Measurements from ENCODE around the gene FRMD4A. TPM values are rescaled to one million over a fixed set of nuclear protein-coding genes. Genes with fewer than 3 reads are reported as not detected.

The FRMD4A gene
- polyA plus RNA-seq, 1 of the 3 experiments (the other 2 are of a cell fraction) = 37.7 TPM

DNA sequence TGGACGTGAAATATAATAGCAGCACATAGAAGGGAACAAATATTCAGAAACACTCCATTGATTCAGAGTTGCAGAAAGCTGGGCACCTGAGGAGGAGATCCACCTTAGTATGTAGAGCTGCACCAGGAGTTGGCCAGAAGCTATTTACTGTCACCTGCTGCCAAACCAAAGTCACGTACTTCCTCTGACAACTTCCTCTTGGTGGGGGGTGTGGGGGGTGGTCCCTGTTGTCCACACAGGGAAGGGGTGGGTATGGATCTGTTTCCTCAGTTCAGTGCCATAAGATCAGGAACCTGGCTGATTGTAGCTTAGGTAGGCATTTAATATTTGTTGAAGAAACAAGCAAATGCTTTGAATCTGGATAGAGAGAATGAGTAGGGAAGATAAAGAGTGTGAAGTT is 264.6 kb downstream of the FRMD4A start:
- Histone ChIP-seq H2AFZ (ENCODE audit: low read depth) (no peak overlapping the region), H3K4me1 (ENCODE audit: control insufficient read depth in 1 of 2, insufficient read depth in 2 of 2, low read depth in 1 of 2, low read length in 1 of 2) (no peaks in the 10 kb centered on the region), H3K9me2 (no peaks in the 10 kb centered on the region), H3K36me3 (replicated peaks in 1 of 2; ENCODE audit: control insufficient read depth in 1 of 2, insufficient read depth in 2 of 2, low read length in 1 of 2) (no peaks in the 10 kb centered on the region), H3K9ac (no peak overlapping the region), H3K4me2 (no peak overlapping the region), H3K4me3 (ENCODE audit: low read depth in 2 of 2, low read length in 1 of 2) (no peak overlapping the region), H3F3A (replicated peaks; ENCODE audit: insufficient read depth) (no peaks in the 10 kb centered on the region), H3K27ac (ENCODE audit: low read depth in 2 of 2, low read length in 1 of 2) (no peak overlapping the region), H4K20me1 (ENCODE audit: insufficient read depth) (no peaks in the 10 kb centered on the region), H3K9me3 (no peaks in the 10 kb centered on the region), H3K27me3 (ENCODE audit: insufficient read depth) (no peaks in the 10 kb centered on the region), H3K79me2 (ENCODE audit: insufficient read depth) (no peaks in the 10 kb centered on the region)
- DNase-seq = no peak
- ChIA-PET POLR2A (no interaction called here), CTCF (no interaction called here)
- 67% methylated on average over 2 of the region's 2 CpGs for WGBS (ENCODE audit: low lambda C conversion rate)
- TF ChIP-seq MEF2A (IDR thresholded peaks at IDR 0.05; ENCODE audit: borderline replicate concordance, low read depth) = no peak
- no peak for TF ChIP-seq IRF3 (IDR thresholded peaks at IDR 0.05; ENCODE audit: low read depth, low read length)
- no peak for TF ChIP-seq FOXJ3 (CRISPR knock-in tag; IDR thresholded peaks at IDR 0.05)
- TF ChIP-seq, protein P1, sequence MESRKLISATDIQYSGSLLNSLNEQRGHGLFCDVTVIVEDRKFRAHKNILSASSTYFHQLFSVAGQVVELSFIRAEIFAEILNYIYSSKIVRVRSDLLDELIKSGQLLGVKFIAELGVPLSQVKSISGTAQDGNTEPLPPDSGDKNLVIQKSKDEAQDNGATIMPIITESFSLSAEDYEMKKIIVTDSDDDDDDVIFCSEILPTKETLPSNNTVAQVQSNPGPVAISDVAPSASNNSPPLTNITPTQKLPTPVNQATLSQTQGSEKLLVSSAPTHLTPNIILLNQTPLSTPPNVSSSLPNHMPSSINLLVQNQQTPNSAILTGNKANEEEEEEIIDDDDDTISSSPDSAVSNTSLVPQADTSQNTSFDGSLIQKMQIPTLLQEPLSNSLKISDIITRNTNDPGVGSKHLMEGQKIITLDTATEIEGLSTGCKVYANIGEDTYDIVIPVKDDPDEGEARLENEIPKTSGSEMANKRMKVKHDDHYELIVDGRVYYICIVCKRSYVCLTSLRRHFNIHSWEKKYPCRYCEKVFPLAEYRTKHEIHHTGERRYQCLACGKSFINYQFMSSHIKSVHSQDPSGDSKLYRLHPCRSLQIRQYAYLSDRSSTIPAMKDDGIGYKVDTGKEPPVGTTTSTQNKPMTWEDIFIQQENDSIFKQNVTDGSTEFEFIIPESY (IDR thresholded peaks at IDR 0.05; ENCODE audit: borderline replicate concordance, low read depth) = no peak
- TF ChIP-seq RFX5 (IDR thresholded peaks at IDR 0.05; ENCODE audit: low read length) = no peak
- TF ChIP-seq, protein P2, sequence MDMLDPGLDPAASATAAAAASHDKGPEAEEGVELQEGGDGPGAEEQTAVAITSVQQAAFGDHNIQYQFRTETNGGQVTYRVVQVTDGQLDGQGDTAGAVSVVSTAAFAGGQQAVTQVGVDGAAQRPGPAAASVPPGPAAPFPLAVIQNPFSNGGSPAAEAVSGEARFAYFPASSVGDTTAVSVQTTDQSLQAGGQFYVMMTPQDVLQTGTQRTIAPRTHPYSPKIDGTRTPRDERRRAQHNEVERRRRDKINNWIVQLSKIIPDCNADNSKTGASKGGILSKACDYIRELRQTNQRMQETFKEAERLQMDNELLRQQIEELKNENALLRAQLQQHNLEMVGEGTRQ (IDR thresholded peaks at IDR 0.05; ENCODE audit: borderline replicate concordance, low read depth, low read length) = no peak
- TF ChIP-seq, protein P3, sequence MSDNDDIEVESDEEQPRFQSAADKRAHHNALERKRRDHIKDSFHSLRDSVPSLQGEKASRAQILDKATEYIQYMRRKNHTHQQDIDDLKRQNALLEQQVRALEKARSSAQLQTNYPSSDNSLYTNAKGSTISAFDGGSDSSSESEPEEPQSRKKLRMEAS (IDR thresholded peaks at IDR 0.05; ENCODE audit: low read depth) = no peak
- no peak for TF ChIP-seq SMC3 (IDR thresholded peaks at IDR 0.05; ENCODE audit: low read depth, low read length)

DNA sequence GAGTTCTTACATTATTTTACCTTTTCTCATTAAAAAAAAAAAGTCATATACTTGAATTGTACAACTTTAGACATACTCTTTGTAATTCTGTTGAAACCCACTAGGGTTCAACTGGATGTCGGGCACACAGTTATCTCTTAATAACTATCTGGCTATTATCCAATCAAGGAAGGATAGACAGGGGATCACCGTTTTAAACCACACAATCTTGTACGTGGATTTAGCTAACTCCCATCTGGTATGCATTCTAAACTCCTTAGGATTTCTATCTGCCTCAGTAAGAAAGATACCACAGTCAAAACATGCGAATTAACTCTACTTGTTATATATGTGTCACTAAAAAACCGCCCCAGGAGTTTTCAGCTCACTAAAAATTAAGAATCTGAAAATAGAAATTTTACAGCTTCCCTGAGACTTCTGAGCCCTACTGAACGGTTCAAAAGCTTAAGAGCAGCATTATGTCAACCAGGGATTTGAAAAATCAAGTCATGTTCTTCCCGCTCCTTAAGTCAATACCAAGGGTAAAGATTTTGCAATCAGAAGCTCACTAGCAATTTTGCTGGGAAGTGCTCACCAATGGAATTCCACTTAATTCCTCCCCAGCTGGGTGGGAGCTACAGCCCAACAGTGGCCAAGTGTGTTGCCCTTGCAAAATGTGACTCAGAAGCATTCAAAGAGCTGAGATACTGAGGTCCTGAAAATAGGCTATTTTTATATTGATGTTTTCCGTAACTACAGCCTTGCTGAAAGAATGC is 267.0 kb downstream of the FRMD4A start:
- H3K9me2 ChIP-seq = no peaks in the 10 kb centered on the region
- H3K27ac ChIP-seq (ENCODE audit: low read depth in 2 of 2, low read length in 1 of 2) = no peak overlapping the region
- H3K4me3 ChIP-seq (ENCODE audit: low read depth in 2 of 2, low read length in 1 of 2) = no peak overlapping the region
- H3K9me3 ChIP-seq = no peaks in the 10 kb centered on the region
- no peaks in the 10 kb centered on the region for H4K20me1 ChIP-seq (ENCODE audit: insufficient read depth)
- H3F3A ChIP-seq (replicated peaks; ENCODE audit: insufficient read depth) = no peaks in the 10 kb centered on the region
- ChIA-PET POLR2A (no interaction called here), CTCF (no interaction called here)
- no peak overlapping the region for H3K9ac ChIP-seq
- TF ChIP-seq NFIC (IDR thresholded peaks at IDR 0.05; ENCODE audit: borderline replicate concordance) (no peak), RXRA (IDR thresholded peaks at IDR 0.05; ENCODE audit: borderline replicate concordance, low read depth) (no peak), YY1 (IDR thresholded peaks at IDR 0.05; ENCODE audit: low read depth) (no peak), RAD21 (IDR thresholded peaks at IDR 0.05; ENCODE audit: low read length) (no peak), RFX5 (IDR thresholded peaks at IDR 0.05; ENCODE audit: low read length) (no peak), GABPA (IDR thresholded peaks at IDR 0.05; ENCODE audit: low read depth) (no peak), FOSL2 (IDR thresholded peaks at IDR 0.05; ENCODE audit: borderline replicate concordance, low read depth) (no peak)
- no peaks in the 10 kb centered on the region for H3K79me2 ChIP-seq (ENCODE audit: insufficient read depth)
- DNase-seq = no peak
- H3K4me2 ChIP-seq = no peak overlapping the region
- H2AFZ ChIP-seq (ENCODE audit: low read depth) = no peak overlapping the region
- no peaks in the 10 kb centered on the region for H3K4me1 ChIP-seq (ENCODE audit: control insufficient read depth in 1 of 2, insufficient read depth in 2 of 2, low read depth in 1 of 2, low read length in 1 of 2)
- no peaks in the 10 kb centered on the region for H3K36me3 ChIP-seq (replicated peaks in 1 of 2; ENCODE audit: control insufficient read depth in 1 of 2, insufficient read depth in 2 of 2, low read length in 1 of 2)
- H3K27me3 ChIP-seq (ENCODE audit: insufficient read depth) = no peaks in the 10 kb centered on the region
- 69% methylated on average over 8 of the region's 8 CpGs for WGBS (ENCODE audit: low lambda C conversion rate)
